ENCODE data around the gene PRPSAP2. TPM values are rescaled to one million over a fixed set of nuclear protein-coding genes. Genes with fewer than 3 reads are reported as not detected.

The PRPSAP2 gene
- total RNA-seq, 1 donor from 2014 or later = 62.8 TPM

- Mint-ChIP-seq H3K27me3 (no peaks in the 10 kb centered on the region), H3K36me3 (ENCODE audit: low read depth) (peaks cover 51% of the 10 kb centered on the region), H3K27ac (no peak overlapping the region), H3K4me1 (no peaks in the 10 kb centered on the region), H3K9me3 (no peaks in the 10 kb centered on the region), H3K4me3 (no peak overlapping the region)
- ChIA-PET CTCF (interaction anchor here (1.7 kb wide), 1 partner anchor 18 kb away, joined by 5 read pairs; no protein-coding TSS in a partner anchor), POLR2A (no interaction called here)
- ATAC-seq (ENCODE audit: low read depth) (no peak), DNase-seq (no peak)
- intact Hi-C loops (cut with micrococcal nuclease) = no loop called here
- TF ChIP-seq CTCF (IDR thresholded peaks at IDR 0.05) = no peak
These were observed 120.7 kb downstream of the PRPSAP2 start for GRCh38 chr17:18978655-18979054.

Other genes with a start within 250 kb of the PRPSAP2 start
- gene TBC1D28, start 213.7 kb upstream of the PRPSAP2 start, total RNA-seq = not detected in 2 replicates
- 5.8 and 7.6 TPM in 2 replicates for gene FOXO3B, start 175.8 kb upstream of the PRPSAP2 start, total RNA-seq
- 0.07 TPM in 1 of 2 replicates, not detected in the other for gene FBXW10, start 114.1 kb upstream of the PRPSAP2 start, total RNA-seq
- gene TVP23B, start 76.9 kb upstream of the PRPSAP2 start, total RNA-seq = 21.5 and 28.5 TPM in 2 replicates
- not detected in 2 replicates for gene SLC5A10, start 94.0 kb downstream of the PRPSAP2 start, total RNA-seq
- gene FAM83G, start 146.6 kb downstream of the PRPSAP2 start, total RNA-seq = 13.3 and 13.9 TPM in 2 replicates
- gene GRAP, start 188.8 kb downstream of the PRPSAP2 start, total RNA-seq = 31.5 and 39.2 TPM in 2 replicates

Measured in activated B cell treated with CpG ODN at 0.5 μM for 24 hours (primary cell).